ENCODE results near the gene DALRD3. TPM values are rescaled to one million over a fixed set of nuclear protein-coding genes. Genes with fewer than 3 reads are reported as not detected.

DALRD3 gene
- total RNA-seq, 1 experiment from 2014 or later: 42.9 TPM

DNA sequence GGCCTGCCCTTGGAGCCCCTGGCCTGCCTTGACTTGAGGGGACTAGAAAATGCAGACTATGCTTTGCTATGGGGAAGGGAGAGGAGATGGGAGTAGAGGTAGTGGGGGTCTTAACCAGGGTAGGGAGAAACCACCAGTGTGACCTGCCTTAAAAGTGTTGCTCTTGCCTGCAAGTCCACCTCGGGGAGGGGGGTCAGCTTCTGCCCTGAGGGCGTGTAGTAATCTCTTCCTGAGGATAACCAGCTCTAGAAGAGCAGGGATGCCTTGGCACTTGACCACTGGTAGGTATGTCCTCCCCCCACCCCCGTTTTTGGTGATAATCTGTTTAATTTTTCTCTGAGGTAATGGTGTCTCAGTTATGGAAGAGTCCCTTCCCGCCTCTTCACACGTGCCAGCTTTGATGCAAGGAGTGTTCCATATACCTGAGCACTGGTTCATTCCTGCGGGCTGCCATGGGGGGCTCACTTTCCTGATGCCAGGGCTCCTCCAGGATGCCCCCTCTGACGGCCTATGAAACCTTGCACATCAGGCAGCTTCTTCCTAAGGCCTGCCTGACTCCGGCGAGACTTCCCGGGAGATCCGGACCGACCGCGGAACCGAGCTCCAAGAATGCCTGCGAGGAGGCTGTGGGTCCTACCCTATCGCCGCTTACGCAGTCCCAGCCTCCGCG lies 29.1 kb downstream of the DALRD3 start:
- POLR2A ChIA-PET: interaction anchor here (1.2 to 5.1 kb wide), 4 partner anchors 11 to 40 kb away, joined by 3 to 30 read pairs (median 14); partner anchors contain the start of genes IMPDH2, NDUFAF3 and WDR6
- BruUV-seq (replicated peaks): TSS peak; percentile 81

DNA sequence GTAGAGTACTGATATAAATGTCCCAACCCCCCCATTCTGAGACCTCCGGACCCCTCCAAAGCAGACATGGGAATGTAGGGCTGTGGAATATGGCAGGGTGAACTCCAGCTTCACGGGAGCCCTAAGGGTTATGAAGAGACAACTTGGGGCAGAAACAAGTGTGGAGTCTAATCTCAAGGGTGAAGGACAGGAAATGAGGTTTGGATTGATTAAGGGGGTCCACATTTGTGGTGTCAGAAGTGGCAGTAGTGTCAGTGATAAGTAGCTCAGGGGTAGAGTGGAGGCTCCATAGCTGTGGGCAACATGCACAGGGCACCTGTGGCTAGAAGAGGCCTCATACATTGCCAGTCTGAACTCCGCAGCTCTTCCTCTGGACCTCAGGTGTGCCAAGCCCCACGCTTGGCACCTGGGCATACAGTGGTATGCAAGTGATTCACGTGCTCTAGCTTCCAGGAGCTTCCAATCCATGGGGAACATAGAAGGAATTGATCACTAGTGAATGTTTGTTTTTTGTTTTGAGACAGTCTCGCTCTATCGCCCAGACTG lies 32.5 kb downstream of the DALRD3 start:
- no peak for DNase-seq (ENCODE audit: low read depth, low spot score)

More for the DNA sequence above, 29.1 kb downstream of the DALRD3 start:
- Histone ChIP-seq H3K27ac (ENCODE audit: low read depth, low read length) (peak overlapping the region; percentile 98), H3K4me2 (ENCODE audit: low read length) (peak overlapping the region; percentile 85), H3K9ac (ENCODE audit: low read length) (peak overlapping the region; percentile 83), H3K36me3 (ENCODE audit: control insufficient read depth in 1 of 2, insufficient read depth in 2 of 2, low read length in 2 of 2) (peaks cover 4 to 8% of the 10 kb centered on the region in 2 experiments; a peak in 3 of 4 replicates), H3K4me1 (ENCODE audit: control insufficient read depth in 1 of 2, insufficient read depth in 2 of 2, low read length in 2 of 2) (peaks cover 23 to 27% of the 10 kb centered on the region in 2 experiments), H2AFZ (ENCODE audit: low read depth, low read length, poor library complexity, severe bottlenecking) (no peak overlapping the region), H3K27me3 (ENCODE audit: insufficient read depth, low read length) (no peaks in the 10 kb centered on the region), H3K9me3 (ENCODE audit: control insufficient read depth in 1 of 2, insufficient read depth in 1 of 2, low read depth in 1 of 2, low read length in 2 of 2) (no peaks in the 10 kb centered on the region), H4K20me1 (ENCODE audit: insufficient read depth) (no peaks in the 10 kb centered on the region), H3K79me2 (ENCODE audit: insufficient read depth, low read length) (peaks cover 42% of the 10 kb centered on the region), H3K4me3 (replicated peaks in 1 of 2; ENCODE audit: low read depth in 1 of 2, low read length in 2 of 2) (peak overlapping the region; percentile 76 to 80), H3K9me2 (ENCODE audit: insufficient read depth) (no peaks in the 10 kb centered on the region)
- intact Hi-C loops (cut with micrococcal nuclease): loop anchor here (1.0 to 2.0 kb wide), 3 partner anchors 32 to 170 kb away; partner anchors contain the start of gene LAMB2
- ATAC-seq (peak; percentile 23), DNase-seq (ENCODE audit: low read depth, low spot score) (no peak)
- RAD21 ChIA-PET (ENCODE audit: low non-redundant PET in 1 of 2, low total read pairs in 2 of 2, uncharacterized antibody in 2 of 2, unreplicated experiment in 2 of 2): interaction anchor here in 1 of 2 experiments (0.6 kb wide), 1 partner anchor 306 kb away, joined by 3 read pairs; no protein-coding TSS in a partner anchor
- CTCF ChIA-PET: interaction anchor here (1.2 to 3.5 kb wide), 5 partner anchors 18 to 40 kb away, joined by 3 to 42 read pairs (median 15); partner anchors contain the start of genes DALRD3, NDUFAF3 and WDR6
- TF ChIP-seq, protein P1, sequence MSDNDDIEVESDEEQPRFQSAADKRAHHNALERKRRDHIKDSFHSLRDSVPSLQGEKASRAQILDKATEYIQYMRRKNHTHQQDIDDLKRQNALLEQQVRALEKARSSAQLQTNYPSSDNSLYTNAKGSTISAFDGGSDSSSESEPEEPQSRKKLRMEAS (IDR thresholded peaks at IDR 0.05): peak; percentile 30; the same call in 1 of the 2 replicates
- no peak for TF ChIP-seq ELF1 (IDR thresholded peaks at IDR 0.05; ENCODE audit: borderline replicate concordance, low read depth)

More for the DNA sequence above, 32.5 kb downstream of the DALRD3 start:
- TF ChIP-seq, protein P2, sequence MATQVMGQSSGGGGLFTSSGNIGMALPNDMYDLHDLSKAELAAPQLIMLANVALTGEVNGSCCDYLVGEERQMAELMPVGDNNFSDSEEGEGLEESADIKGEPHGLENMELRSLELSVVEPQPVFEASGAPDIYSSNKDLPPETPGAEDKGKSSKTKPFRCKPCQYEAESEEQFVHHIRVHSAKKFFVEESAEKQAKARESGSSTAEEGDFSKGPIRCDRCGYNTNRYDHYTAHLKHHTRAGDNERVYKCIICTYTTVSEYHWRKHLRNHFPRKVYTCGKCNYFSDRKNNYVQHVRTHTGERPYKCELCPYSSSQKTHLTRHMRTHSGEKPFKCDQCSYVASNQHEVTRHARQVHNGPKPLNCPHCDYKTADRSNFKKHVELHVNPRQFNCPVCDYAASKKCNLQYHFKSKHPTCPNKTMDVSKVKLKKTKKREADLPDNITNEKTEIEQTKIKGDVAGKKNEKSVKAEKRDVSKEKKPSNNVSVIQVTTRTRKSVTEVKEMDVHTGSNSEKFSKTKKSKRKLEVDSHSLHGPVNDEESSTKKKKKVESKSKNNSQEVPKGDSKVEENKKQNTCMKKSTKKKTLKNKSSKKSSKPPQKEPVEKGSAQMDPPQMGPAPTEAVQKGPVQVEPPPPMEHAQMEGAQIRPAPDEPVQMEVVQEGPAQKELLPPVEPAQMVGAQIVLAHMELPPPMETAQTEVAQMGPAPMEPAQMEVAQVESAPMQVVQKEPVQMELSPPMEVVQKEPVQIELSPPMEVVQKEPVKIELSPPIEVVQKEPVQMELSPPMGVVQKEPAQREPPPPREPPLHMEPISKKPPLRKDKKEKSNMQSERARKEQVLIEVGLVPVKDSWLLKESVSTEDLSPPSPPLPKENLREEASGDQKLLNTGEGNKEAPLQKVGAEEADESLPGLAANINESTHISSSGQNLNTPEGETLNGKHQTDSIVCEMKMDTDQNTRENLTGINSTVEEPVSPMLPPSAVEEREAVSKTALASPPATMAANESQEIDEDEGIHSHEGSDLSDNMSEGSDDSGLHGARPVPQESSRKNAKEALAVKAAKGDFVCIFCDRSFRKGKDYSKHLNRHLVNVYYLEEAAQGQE (IDR thresholded peaks at IDR 0.05; ENCODE audit: low read depth): no peak
- TF ChIP-seq, protein P3, sequence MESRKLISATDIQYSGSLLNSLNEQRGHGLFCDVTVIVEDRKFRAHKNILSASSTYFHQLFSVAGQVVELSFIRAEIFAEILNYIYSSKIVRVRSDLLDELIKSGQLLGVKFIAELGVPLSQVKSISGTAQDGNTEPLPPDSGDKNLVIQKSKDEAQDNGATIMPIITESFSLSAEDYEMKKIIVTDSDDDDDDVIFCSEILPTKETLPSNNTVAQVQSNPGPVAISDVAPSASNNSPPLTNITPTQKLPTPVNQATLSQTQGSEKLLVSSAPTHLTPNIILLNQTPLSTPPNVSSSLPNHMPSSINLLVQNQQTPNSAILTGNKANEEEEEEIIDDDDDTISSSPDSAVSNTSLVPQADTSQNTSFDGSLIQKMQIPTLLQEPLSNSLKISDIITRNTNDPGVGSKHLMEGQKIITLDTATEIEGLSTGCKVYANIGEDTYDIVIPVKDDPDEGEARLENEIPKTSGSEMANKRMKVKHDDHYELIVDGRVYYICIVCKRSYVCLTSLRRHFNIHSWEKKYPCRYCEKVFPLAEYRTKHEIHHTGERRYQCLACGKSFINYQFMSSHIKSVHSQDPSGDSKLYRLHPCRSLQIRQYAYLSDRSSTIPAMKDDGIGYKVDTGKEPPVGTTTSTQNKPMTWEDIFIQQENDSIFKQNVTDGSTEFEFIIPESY (IDR thresholded peaks at IDR 0.05; ENCODE audit: extremely low read depth, insufficient replicate concordance, low read length): no peak
- H3K4me2 ChIP-seq (ENCODE audit: low read length): no peak overlapping the region
- no TSS peak for BruUV-seq (replicated peaks)
- H3K79me2 ChIP-seq (ENCODE audit: insufficient read depth, low read length): peaks cover 19% of the 10 kb centered on the region
- H3K36me3 ChIP-seq (ENCODE audit: control insufficient read depth in 1 of 2, insufficient read depth in 2 of 2, low read length in 2 of 2): peaks cover 17 to 31% of the 10 kb centered on the region in 2 experiments
- no peaks in the 10 kb centered on the region for H4K20me1 ChIP-seq (ENCODE audit: insufficient read depth)
- ChIA-PET CTCF (no interaction called here), POLR2A (interaction anchor here (5.1 kb wide), 1 partner anchor 36 kb away, joined by 30 read pairs; the partner anchor contains the start of gene NDUFAF3), RAD21 (ENCODE audit: low non-redundant PET in 1 of 2, low total read pairs in 2 of 2, uncharacterized antibody in 2 of 2, unreplicated experiment in 2 of 2) (no interaction called here)
- no peak overlapping the region for H2AFZ ChIP-seq (ENCODE audit: low read depth, low read length, poor library complexity, severe bottlenecking)
- H3K9me3 ChIP-seq (ENCODE audit: control insufficient read depth in 1 of 2, insufficient read depth in 1 of 2, low read depth in 1 of 2, low read length in 2 of 2): no peaks in the 10 kb centered on the region
- ATAC-seq: no peak
- H3K27ac ChIP-seq (ENCODE audit: low read depth, low read length): no peak overlapping the region
- H3K9ac ChIP-seq (ENCODE audit: low read length): no peak overlapping the region
- no peaks in the 10 kb centered on the region for H3K9me2 ChIP-seq (ENCODE audit: insufficient read depth)
- H3K27me3 ChIP-seq (ENCODE audit: insufficient read depth, low read length): no peaks in the 10 kb centered on the region
- H3K4me1 ChIP-seq (ENCODE audit: control insufficient read depth in 1 of 2, insufficient read depth in 2 of 2, low read length in 2 of 2): peaks cover 17% of the 10 kb centered on the region in 2 experiments
- no peak overlapping the region for H3K4me3 ChIP-seq (replicated peaks in 1 of 2; ENCODE audit: low read depth in 1 of 2, low read length in 2 of 2)
- intact Hi-C loops (cut with micrococcal nuclease): no loop called here

Measured in HCT116 (cell line).